VCaP (cell line): ENCODE results near the gene SERPINA1.

Experiments
- H3K27ac ChIP-seq: fragments of 450-650 bp; 2 replicates; pipeline ENCODE4 v1.5.1; 2017
- CTCF ChIP-seq: fragments of 450-650 bp; conservative IDR thresholded peaks from 2 replicates; pipeline ENCODE4 v1.5.1; 2017; ENCODE audit warnings: mild to moderate bottlenecking, moderate library complexity

SERPINA1 gene

GRCh38 chr14:94395888-94396574 is 7.6 kb upstream of the SERPINA1 start:
- no peak for TF ChIP-seq CTCF
- H3K27ac ChIP-seq, result peak overlapping the region; percentile 83

DNA sequence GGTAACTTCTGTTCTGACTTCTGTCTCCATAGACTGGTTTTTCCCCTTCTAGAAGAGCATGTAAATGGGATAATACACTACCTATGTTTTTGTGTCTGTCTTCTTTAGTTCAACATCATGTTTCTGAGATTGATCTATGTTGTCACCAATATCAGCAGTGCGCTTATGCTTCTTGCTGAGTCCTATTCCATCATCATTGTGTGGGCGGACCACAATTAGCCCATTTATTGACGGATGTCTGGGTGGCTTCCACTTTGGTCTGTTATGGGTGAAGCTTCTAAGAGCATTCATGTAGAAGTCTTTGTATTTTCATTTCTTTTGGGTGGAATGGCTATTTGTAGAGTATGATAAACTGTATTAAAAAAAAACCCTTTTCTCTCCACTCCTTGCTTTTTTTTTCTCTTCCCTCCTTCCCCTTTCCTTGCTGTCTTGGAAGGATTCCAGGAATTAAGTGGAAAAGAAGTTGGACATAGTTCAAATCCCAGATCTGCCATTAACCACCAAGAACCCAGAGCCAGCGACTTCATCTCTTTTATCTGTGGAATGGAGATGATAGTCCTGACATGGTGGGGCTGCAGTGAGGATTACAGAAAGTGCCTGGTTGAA is 7.0 kb upstream of the SERPINA1 start:
- no peak for TF ChIP-seq CTCF
- peak overlapping the region; percentile 83 for H3K27ac ChIP-seq

- TF ChIP-seq CTCF, result no peak
- peak overlapping the region; percentile 83 for H3K27ac ChIP-seq
Observed at GRCh38 chr14:94394581-94395207, 6.3 kb upstream of the SERPINA1 start.

DNA sequence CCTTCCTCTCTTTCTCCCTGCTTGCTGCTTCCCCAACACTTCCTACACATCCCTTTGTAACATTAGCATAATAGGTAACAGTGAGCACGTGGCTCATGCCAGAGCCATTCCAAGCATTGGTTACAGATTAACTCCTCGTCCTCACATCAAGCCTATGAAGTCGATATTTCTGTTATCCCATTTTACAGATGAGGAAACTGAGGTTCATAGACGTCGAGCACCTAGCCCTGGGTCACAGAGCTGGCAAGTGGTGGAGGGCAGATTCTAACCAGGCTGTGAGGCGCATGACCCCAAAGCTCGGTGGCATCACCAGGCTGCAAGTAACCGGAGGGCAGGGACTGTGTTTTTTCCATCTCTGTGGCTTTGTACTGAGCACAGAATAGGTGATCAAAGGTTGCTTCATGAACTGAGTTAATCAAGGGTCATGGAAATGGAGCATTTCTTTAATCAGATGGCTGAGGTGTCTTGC is 5.7 kb upstream of the SERPINA1 start:
- no peak for TF ChIP-seq CTCF
- peak overlapping the region; percentile 83 for H3K27ac ChIP-seq

DNA sequence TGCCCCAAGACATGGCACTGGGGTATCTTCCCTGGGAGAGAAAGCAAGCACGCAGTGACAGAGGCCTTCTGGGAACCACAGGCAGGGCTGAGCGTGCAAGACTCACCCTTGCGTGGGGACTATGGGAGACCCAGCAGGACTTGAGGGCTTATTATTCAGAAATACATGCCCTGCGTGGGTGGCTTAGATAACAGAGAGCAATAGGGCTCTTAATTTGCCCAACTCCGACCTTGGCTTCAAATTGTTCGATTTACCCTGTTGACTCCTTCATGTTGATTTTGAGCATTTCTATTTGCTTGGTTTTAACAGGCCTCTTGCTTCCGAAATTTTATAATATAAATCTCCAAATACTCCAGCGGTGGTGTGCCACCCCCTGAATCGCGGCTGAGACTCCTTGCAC is 5.1 kb upstream of the SERPINA1 start:
- TF ChIP-seq CTCF, result no peak
- H3K27ac ChIP-seq, result no peak overlapping the region

GRCh38 chr14:94392510-94392935 is 4.1 kb upstream of the SERPINA1 start:
- H3K27ac ChIP-seq, result no peak overlapping the region
- TF ChIP-seq CTCF, result no peak

GRCh38 chr14:94391281-94391975 is 3.0 kb upstream of the SERPINA1 start:
- peak overlapping the region; percentile 70 for H3K27ac ChIP-seq
- no peak for TF ChIP-seq CTCF
